Progenitor cell of endocrine pancreas (in vitro differentiated cells): Measurements from ENCODE around the gene GABRD. TPM values are rescaled to one million over a fixed set of nuclear protein-coding genes. Genes with fewer than 3 reads are reported as not detected.

ENCODE experiments used
- DNase-seq: peaks from one replicate; pipeline ENCODE4 v3.0.0; 2021; ENCODE audit warnings: low spot score; ENCODE audit not compliant: unreplicated experiment
- H3K27ac Mint-ChIP-seq: 2 replicates; pipeline ENCODE4 v1.8.0; 2021; ENCODE audit warnings: mild to moderate bottlenecking, moderate library complexity, mixed read lengths
- H3K27me3 Mint-ChIP-seq: 2 replicates; pipeline ENCODE4 v1.8.0; 2021; ENCODE audit warnings: mixed read lengths
- H3K36me3 Mint-ChIP-seq: 2 replicates; pipeline ENCODE4 v1.8.0; 2022; ENCODE audit warnings: mixed read lengths; ENCODE audit not compliant: insufficient read depth
- H3K4me1 Mint-ChIP-seq: 2 replicates; pipeline ENCODE4 v1.8.0; 2021; ENCODE audit warnings: low read depth, mixed read lengths
- H3K4me3 Mint-ChIP-seq: 2 replicates; pipeline ENCODE4 v1.8.0; 2021; ENCODE audit warnings: low read depth, mild to moderate bottlenecking, moderate library complexity, mixed read lengths
- H3K9me3 Mint-ChIP-seq: 2 replicates; pipeline ENCODE4 v1.8.0; 2021; ENCODE audit warnings: low read depth, mixed read lengths
- CTCF ChIP-seq: fragments of 200-600 bp; sonication (generic); IDR thresholded peaks from one replicate; pipeline ENCODE4 v1.5.0; 2021; ENCODE audit warnings: antibody characterized with exemption, mild to moderate bottlenecking; ENCODE audit not compliant: unreplicated experiment
- total RNA-seq: library from RNA; stranded (reverse); gene quantifications from 2 replicates; pipeline ENCODE4 v1.2.1, GENCODE V29; 2021

GABRD gene
- total RNA-seq, 1 donor from 2014 or later = not detected

GRCh38 chr1:2059290-2059953 is 40.3 kb downstream of the GABRD start:
- Mint-ChIP-seq H3K36me3 (peaks cover 28% of the 10 kb centered on the region), H3K27ac (no peak overlapping the region), H3K9me3 (peaks cover 6% of the 10 kb centered on the region), H3K4me3 (no peak overlapping the region), H3K27me3 (no peaks in the 10 kb centered on the region), H3K4me1 (no peaks in the 10 kb centered on the region)
- no peak for TF ChIP-seq CTCF
- no peak for DNase-seq

GRCh38 chr1:2060072-2060471 is 40.9 kb downstream of the GABRD start:
- no peaks in the 10 kb centered on the region for H3K4me1 Mint-ChIP-seq
- H3K27ac Mint-ChIP-seq = no peak overlapping the region
- H3K4me3 Mint-ChIP-seq = no peak overlapping the region
- no peaks in the 10 kb centered on the region for H3K27me3 Mint-ChIP-seq
- H3K36me3 Mint-ChIP-seq = peaks cover 35% of the 10 kb centered on the region
- no peak for TF ChIP-seq CTCF
- H3K9me3 Mint-ChIP-seq = peaks cover 11% of the 10 kb centered on the region
- DNase-seq = no peak

- Mint-ChIP-seq H3K36me3 (peaks cover 34% of the 10 kb centered on the region), H3K27ac (no peak overlapping the region), H3K9me3 (peaks cover 11% of the 10 kb centered on the region), H3K4me1 (no peaks in the 10 kb centered on the region), H3K4me3 (no peak overlapping the region), H3K27me3 (no peaks in the 10 kb centered on the region)
- TF ChIP-seq CTCF = no peak
- DNase-seq = no peak
Observed at GRCh38 chr1:2060535-2060934, 41.4 kb downstream of the GABRD start.

- H3K4me1 Mint-ChIP-seq = no peaks in the 10 kb centered on the region
- no peak for DNase-seq
- no peaks in the 10 kb centered on the region for H3K27me3 Mint-ChIP-seq
- no peak for TF ChIP-seq CTCF
- no peak overlapping the region for H3K27ac Mint-ChIP-seq
- no peak overlapping the region for H3K4me3 Mint-ChIP-seq
- peaks cover 16% of the 10 kb centered on the region for H3K9me3 Mint-ChIP-seq
- peaks cover 39% of the 10 kb centered on the region for H3K36me3 Mint-ChIP-seq
Observed at GRCh38 chr1:2061065-2061778, 42.1 kb downstream of the GABRD start.

GRCh38 chr1:2065699-2066098 is 46.6 kb downstream of the GABRD start:
- H3K36me3 Mint-ChIP-seq = peaks cover 48% of the 10 kb centered on the region
- H3K4me1 Mint-ChIP-seq = no peaks in the 10 kb centered on the region
- peaks cover 16% of the 10 kb centered on the region for H3K9me3 Mint-ChIP-seq
- TF ChIP-seq CTCF = no peak
- no peak overlapping the region for H3K27ac Mint-ChIP-seq
- no peaks in the 10 kb centered on the region for H3K27me3 Mint-ChIP-seq
- DNase-seq = no peak
- no peak overlapping the region for H3K4me3 Mint-ChIP-seq
